BJ (cell line): Measurements from ENCODE around the gene RNU6-1. TPM values are rescaled to one million over a fixed set of nuclear protein-coding genes. Genes with fewer than 3 reads are reported as not detected.

Experiments used
- CTCF ChIA-PET: fragments of 350-600 bp; formaldehyde crosslinking; extraction: SDS; loops from one replicate; lab custom pipeline; 2021; ENCODE audit warnings: antibody characterized with exemption, inconsistent platforms; lab: Yijun Ruan, JAX
- POLR2A ChIA-PET: fragments of 300-600 bp; sonication (Branson Sonifier 250); formaldehyde crosslinking; extraction: SDS; loops from one replicate; lab custom pipeline; 2021; ENCODE audit warnings: antibody characterized with exemption; lab: Charles Lee
- DNase-seq: peaks from one replicate; pipeline ENCODE4 v3.0.0-alpha.2; 2011; ENCODE audit warnings: low read depth
- H3K27me3 ChIP-seq: 2 replicates; pipeline ENCODE4 v1.6.0; 2011; ENCODE audit warnings: low read length; ENCODE audit not compliant: control insufficient read depth, insufficient read depth
- H3K36me3 ChIP-seq: 2 replicates; pipeline ENCODE4 v1.5.1; 2011; ENCODE audit warnings: low read length; ENCODE audit not compliant: control insufficient read depth, insufficient read depth
- H3K4me3 ChIP-seq: 2 replicates; pipeline ENCODE4 v1.5.1; 2011; ENCODE audit warnings: low read depth, mild to moderate bottlenecking, control low read depth, low read length
- CTCF ChIP-seq: IDR thresholded peaks from 2 replicates; pipeline ENCODE4 v1.5.1; 2011; ENCODE audit warnings: low read depth, mild to moderate bottlenecking, control low read depth, inconsistent platforms, low read length, moderate library complexity; ENCODE audit not compliant: insufficient read depth
- polyA plus RNA-seq: library from polyadenylated mRNA; depleted of rRNA; stranded (reverse); fragments of >200 nt; gene quantifications from 2 replicates; pipeline ENCODE4 v1.2.3, GENCODE V29; 2011

The RNU6-1 gene
- polyA plus RNA-seq, 1 experiment, result not detected

GRCh38 chr15:67859331-67859946 lies 19.6 kb upstream of the RNU6-1 start:
- no peak for DNase-seq
- POLR2A ChIA-PET, result no interaction called here
- no peak for TF ChIP-seq CTCF
- H3K36me3 ChIP-seq, result no peaks in the 10 kb centered on the region
- H3K27me3 ChIP-seq, result no peaks in the 10 kb centered on the region
- no peak overlapping the region for H3K4me3 ChIP-seq
- CTCF ChIA-PET, result no interaction called here

- H3K27me3 ChIP-seq, result no peaks in the 10 kb centered on the region
- no peak overlapping the region for H3K4me3 ChIP-seq
- H3K36me3 ChIP-seq, result no peaks in the 10 kb centered on the region
- DNase-seq, result no peak
- TF ChIP-seq CTCF, result no peak
- ChIA-PET POLR2A (no interaction called here), CTCF (interaction anchor here (1.3 kb wide), 1 partner anchor 16 kb away, joined by 3 read pairs; no protein-coding TSS in a partner anchor)
Measured at GRCh38 chr15:67857220-67857619, 17.4 kb upstream of the RNU6-1 start.

- no peak for DNase-seq
- Histone ChIP-seq H3K36me3 (no peaks in the 10 kb centered on the region), H3K27me3 (no peaks in the 10 kb centered on the region), H3K4me3 (no peak overlapping the region)
- ChIA-PET CTCF (no interaction called here), POLR2A (no interaction called here)
- TF ChIP-seq CTCF, result no peak
Measured at GRCh38 chr15:67855842-67856241, 16.0 kb upstream of the RNU6-1 start.

- no peak for TF ChIP-seq CTCF
- Histone ChIP-seq H3K36me3 (no peaks in the 10 kb centered on the region), H3K4me3 (no peak overlapping the region), H3K27me3 (no peaks in the 10 kb centered on the region)
- CTCF ChIA-PET, result interaction anchor here (0.9 to 2.4 kb wide), 2 partner anchors 9 to 301 kb away, joined by 3 to 10 read pairs; no protein-coding TSS in a partner anchor
- no peak for DNase-seq
- POLR2A ChIA-PET, result no interaction called here
Measured at GRCh38 chr15:67854358-67854757, 14.5 kb upstream of the RNU6-1 start.

- no peaks in the 10 kb centered on the region for H3K36me3 ChIP-seq
- no peak overlapping the region for H3K4me3 ChIP-seq
- no peak for DNase-seq
- POLR2A ChIA-PET, result no interaction called here
- CTCF ChIA-PET, result interaction anchor here (0.9 to 2.4 kb wide), 2 partner anchors 10 to 302 kb away, joined by 3 to 10 read pairs; no protein-coding TSS in a partner anchor
- H3K27me3 ChIP-seq, result no peaks in the 10 kb centered on the region
- no peak for TF ChIP-seq CTCF
Measured at GRCh38 chr15:67853454-67853853, 13.6 kb upstream of the RNU6-1 start.
